ENCODE data around the gene ABCC4. TPM values are rescaled to one million over a fixed set of nuclear protein-coding genes. Genes with fewer than 3 reads are reported as not detected.

The ABCC4 gene
- total and polyA plus RNA-seq, 2 experiments from 2014 or later, result 4.3 to 12.2 TPM

DNA sequence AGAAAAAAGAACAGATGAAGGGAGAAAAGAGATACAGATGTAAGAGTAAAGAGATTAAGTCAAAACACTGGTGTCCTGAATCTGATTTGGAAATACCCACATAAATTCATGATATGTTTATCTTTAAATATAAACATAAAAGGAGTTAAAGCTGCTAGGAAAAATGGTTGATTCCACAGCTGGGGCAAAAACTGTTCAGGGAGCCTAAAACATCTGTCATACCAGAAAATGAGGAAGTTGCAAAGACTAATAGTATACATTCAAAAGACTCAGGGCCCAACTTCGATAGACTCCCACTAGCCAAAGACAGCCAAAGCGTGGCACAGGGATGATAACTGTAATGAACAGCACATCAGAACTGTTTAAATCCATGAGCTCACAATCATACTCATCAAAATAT is 62.0 kb downstream of the ABCC4 start:
- no peaks in the 10 kb centered on the region; the same call in 1 of the 2 replicates for H4K20me1 ChIP-seq (replicated peaks; ENCODE audit: insufficient read depth)
- no peak overlapping the region for H3K4me3 ChIP-seq
- 0 out of 2 replicates have a peak, but pooled peaks cover 3% of the 10 kb centered on the region for H3K9me2 ChIP-seq (ENCODE audit: insufficient read depth)
- H3K4me2 ChIP-seq, result no peak overlapping the region
- Mint-ChIP-seq H3K9me3 (no peaks in the 10 kb centered on the region), H3K4me1 (peaks cover 7% of the 10 kb centered on the region), H3K4me3 (no peak overlapping the region), H3K36me3 (ENCODE audit: low read depth) (no peaks in the 10 kb centered on the region), H3K27me3 (ENCODE audit: insufficient read depth, low read depth, poor library complexity) (no peaks in the 10 kb centered on the region), H3K27ac (no peak overlapping the region; the same call in 1 of the 2 replicates)
- H3K4me1 ChIP-seq (ENCODE audit: insufficient read depth), result 0 out of 2 replicates have a peak, but pooled peaks cover 4% of the 10 kb centered on the region
- H3F3A ChIP-seq (replicated peaks; ENCODE audit: low read depth), result no peaks in the 10 kb centered on the region
- no peak for ATAC-seq
- no peak for DNase-seq (ENCODE audit: low spot score)
- TF ChIP-seq CTCF (conservative IDR thresholded peaks at IDR 0.05; ENCODE audit: low read depth in 2 of 2) (no peak), NANOG (IDR thresholded peaks at IDR 0.05; ENCODE audit: borderline replicate concordance) (no peak), CREB1 (CRISPR knock-in tag; IDR thresholded peaks at IDR 0.05; ENCODE audit: low read depth) (no peak), EZH2 (IDR thresholded peaks at IDR 0.05; ENCODE audit: low read depth, unreplicated experiment) (no peak), EZH2phosphoT487 (IDR thresholded peaks at IDR 0.05; ENCODE audit: unreplicated experiment) (no peak), ZNF331 (CRISPR knock-in tag; IDR thresholded peaks at IDR 0.05; ENCODE audit: low read depth) (no peak), ZNF114 (CRISPR knock-in tag; IDR thresholded peaks at IDR 0.05) (no peak), POLR2AphosphoS5 (IDR thresholded peaks at IDR 0.05; ENCODE audit: low read depth) (no peak), JUNB (IDR thresholded peaks at IDR 0.05; ENCODE audit: unreplicated experiment) (no peak), STAT1 (IDR thresholded peaks at IDR 0.05; ENCODE audit: unreplicated experiment) (no peak)
- TF ChIP-seq, protein P1, sequence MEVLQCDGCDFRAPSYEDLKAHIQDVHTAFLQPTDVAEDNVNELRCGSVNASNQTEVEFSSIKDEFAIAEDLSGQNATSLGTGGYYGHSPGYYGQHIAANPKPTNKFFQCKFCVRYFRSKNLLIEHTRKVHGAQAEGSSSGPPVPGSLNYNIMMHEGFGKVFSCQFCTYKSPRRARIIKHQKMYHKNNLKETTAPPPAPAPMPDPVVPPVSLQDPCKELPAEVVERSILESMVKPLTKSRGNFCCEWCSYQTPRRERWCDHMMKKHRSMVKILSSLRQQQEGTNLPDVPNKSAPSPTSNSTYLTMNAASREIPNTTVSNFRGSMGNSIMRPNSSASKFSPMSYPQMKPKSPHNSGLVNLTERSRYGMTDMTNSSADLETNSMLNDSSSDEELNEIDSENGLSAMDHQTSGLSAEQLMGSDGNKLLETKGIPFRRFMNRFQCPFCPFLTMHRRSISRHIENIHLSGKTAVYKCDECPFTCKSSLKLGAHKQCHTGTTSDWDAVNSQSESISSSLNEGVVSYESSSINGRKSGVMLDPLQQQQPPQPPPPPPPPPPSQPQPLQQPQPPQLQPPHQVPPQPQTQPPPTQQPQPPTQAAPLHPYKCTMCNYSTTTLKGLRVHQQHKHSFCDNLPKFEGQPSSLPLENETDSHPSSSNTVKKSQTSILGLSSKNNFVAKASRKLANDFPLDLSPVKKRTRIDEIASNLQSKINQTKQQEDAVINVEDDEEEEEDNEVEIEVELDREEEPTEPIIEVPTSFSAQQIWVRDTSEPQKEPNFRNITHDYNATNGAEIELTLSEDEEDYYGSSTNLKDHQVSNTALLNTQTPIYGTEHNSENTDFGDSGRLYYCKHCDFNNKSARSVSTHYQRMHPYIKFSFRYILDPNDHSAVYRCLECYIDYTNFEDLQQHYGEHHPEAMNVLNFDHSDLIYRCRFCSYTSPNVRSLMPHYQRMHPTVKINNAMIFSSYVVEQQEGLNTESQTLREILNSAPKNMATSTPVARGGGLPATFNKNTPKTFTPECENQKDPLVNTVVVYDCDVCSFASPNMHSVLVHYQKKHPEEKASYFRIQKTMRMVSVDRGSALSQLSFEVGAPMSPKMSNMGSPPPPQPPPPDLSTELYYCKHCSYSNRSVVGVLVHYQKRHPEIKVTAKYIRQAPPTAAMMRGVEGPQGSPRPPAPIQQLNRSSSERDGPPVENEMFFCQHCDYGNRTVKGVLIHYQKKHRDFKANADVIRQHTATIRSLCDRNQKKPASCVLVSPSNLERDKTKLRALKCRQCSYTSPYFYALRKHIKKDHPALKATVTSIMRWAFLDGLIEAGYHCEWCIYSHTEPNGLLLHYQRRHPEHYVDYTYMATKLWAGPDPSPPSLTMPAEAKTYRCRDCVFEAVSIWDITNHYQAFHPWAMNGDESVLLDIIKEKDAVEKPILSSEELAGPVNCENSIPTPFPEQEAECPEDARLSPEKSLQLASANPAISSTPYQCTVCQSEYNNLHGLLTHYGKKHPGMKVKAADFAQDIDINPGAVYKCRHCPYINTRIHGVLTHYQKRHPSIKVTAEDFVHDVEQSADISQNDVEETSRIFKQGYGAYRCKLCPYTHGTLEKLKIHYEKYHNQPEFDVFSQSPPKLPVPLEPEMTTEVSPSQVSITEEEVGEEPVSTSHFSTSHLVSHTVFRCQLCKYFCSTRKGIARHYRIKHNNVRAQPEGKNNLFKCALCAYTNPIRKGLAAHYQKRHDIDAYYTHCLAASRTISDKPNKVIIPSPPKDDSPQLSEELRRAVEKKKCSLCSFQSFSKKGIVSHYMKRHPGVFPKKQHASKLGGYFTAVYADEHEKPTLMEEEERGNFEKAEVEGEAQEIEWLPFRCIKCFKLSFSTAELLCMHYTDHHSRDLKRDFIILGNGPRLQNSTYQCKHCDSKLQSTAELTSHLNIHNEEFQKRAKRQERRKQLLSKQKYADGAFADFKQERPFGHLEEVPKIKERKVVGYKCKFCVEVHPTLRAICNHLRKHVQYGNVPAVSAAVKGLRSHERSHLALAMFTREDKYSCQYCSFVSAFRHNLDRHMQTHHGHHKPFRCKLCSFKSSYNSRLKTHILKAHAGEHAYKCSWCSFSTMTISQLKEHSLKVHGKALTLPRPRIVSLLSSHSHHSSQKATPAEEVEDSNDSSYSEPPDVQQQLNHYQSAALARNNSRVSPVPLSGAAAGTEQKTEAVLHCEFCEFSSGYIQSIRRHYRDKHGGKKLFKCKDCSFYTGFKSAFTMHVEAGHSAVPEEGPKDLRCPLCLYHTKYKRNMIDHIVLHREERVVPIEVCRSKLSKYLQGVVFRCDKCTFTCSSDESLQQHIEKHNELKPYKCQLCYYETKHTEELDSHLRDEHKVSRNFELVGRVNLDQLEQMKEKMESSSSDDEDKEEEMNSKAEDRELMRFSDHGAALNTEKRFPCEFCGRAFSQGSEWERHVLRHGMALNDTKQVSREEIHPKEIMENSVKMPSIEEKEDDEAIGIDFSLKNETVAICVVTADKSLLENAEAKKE (CRISPR knock-in tag; IDR thresholded peaks at IDR 0.05), result no peak
- H3K27me3 ChIP-seq (ENCODE audit: insufficient read depth), result no peaks in the 10 kb centered on the region
- no peaks in the 10 kb centered on the region for H3K36me3 ChIP-seq (ENCODE audit: insufficient read depth)
- H3K79me2 ChIP-seq (replicated peaks; ENCODE audit: insufficient read depth), result no peaks in the 10 kb centered on the region
- H3K27ac ChIP-seq (ENCODE audit: low read depth), result no peak overlapping the region
- no peak overlapping the region for H2AFZ ChIP-seq
